Breast epithelium (tissue), 3 donors: Measurements from ENCODE around the gene AQP9.

Source experiments
- POLR2AphosphoS5 ChIP-seq, 3 donors: sonication (generic); formaldehyde crosslinking; IDR thresholded peaks; one replicate each; pipeline ENCODE4 v1.6.1; 2017; ENCODE audit warnings: antibody characterized with exemption in 3 of 3
- TF ChIP-seq, protein P1 (sequence below), 3 donors: fragments of 450-650 bp; IDR thresholded peaks; one replicate each; pipeline ENCODE4 v1.5.1; 2016 to 2017; ENCODE audit warnings: antibody characterized with exemption in 3 of 3, mild to moderate bottlenecking in 3 of 3, moderate library complexity in 3 of 3

DNA sequence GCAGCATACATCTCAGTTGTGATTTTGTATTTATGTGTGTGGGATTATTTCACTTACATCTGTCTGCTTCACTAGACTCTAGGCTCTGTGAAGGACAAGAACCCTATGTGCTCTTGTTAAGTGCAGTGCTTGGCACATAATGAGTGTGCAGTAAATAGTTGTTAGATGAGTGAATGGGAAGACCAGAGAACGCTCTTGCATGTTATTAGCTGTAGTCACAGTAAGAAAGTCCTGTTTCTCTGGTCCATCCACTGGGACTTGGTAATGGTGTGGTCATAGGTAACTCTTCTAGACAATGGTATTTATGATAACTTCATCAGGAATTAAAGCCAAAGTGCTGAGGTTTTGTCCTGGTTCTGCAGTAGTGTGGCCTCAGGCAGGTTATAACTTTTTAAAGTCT, 1.4 kb upstream of the AQP9 start:
- TF ChIP-seq, protein P1, sequence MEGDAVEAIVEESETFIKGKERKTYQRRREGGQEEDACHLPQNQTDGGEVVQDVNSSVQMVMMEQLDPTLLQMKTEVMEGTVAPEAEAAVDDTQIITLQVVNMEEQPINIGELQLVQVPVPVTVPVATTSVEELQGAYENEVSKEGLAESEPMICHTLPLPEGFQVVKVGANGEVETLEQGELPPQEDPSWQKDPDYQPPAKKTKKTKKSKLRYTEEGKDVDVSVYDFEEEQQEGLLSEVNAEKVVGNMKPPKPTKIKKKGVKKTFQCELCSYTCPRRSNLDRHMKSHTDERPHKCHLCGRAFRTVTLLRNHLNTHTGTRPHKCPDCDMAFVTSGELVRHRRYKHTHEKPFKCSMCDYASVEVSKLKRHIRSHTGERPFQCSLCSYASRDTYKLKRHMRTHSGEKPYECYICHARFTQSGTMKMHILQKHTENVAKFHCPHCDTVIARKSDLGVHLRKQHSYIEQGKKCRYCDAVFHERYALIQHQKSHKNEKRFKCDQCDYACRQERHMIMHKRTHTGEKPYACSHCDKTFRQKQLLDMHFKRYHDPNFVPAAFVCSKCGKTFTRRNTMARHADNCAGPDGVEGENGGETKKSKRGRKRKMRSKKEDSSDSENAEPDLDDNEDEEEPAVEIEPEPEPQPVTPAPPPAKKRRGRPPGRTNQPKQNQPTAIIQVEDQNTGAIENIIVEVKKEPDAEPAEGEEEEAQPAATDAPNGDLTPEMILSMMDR (IDR thresholded peaks at IDR 0.05) = no peak
- TF ChIP-seq POLR2AphosphoS5 (IDR thresholded peaks at IDR 0.05) = no peak
